Measurements from ENCODE around the gene SOCS3.

DNA sequence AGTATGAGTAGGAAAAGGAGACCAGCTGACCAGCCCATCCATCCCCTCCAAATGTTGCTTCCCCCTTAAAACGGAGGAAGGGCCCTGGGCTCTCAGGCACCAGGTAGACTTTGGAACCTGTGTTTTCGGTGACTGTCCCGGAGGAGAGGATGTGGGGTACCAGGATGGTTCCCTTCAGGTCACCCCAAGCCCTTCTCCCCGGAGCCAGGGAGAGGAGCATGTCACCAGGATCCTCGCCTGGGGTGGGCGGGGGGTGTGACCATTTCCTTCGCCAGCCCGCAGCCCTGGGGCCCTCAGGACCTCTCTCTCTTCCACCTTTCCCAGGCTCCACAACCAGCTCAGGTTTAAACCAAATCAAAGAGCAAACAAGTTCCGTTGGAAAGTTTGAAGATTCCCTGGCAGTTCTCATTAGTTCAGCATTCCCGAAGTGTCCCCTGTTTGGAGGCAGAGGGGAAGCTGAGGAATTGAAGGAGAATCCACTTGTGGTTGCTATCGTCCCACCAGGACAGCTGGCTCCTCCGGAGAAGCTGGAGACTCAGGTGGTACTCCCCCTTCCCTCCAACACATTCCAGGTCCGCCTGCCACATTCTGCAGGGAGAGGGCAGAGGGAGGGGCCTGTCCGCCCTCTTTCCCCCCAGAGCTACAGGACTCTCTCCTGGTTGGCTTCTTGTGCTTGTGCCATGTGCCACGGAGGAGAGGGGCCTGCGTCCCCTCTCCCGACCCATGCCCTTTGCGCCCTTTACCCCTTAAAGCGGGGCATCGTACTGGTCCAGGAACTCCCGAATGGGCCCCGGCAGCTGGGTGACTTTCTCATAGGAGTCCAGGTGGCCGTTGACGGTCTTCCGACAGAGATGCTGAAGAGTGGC is 2.0 kb downstream of the SOCS3 start:
- no peak for TF ChIP-seq POLR2A (IDR thresholded peaks at IDR 0.05; ENCODE audit: low read depth, low read length)
- TF ChIP-seq POLR2AphosphoS5 (IDR thresholded peaks at IDR 0.05; ENCODE audit: low read depth, low read length) = no peak
- TF ChIP-seq PAX5 (IDR thresholded peaks at IDR 0.05; ENCODE audit: insufficient read depth, low read length, severe bottlenecking) = no peak
- no peak for TF ChIP-seq TAF1 (IDR thresholded peaks at IDR 0.05; ENCODE audit: low read depth, low read length)
- no peak for TF ChIP-seq SPI1 (IDR thresholded peaks at IDR 0.05; ENCODE audit: low read depth, low read length)

All from GM12891 (cell line).